Neural cell (in vitro differentiated cells): Measurements from ENCODE around the gene SURF1.

ENCODE experiments used
- CTCF ChIP-seq: fragments of 450-650 bp; IDR thresholded peaks from 2 replicates; pipeline ENCODE4 v1.5.1; 2014; ENCODE audit warnings: antibody characterized with exemption, mild to moderate bottlenecking, moderate library complexity; ENCODE audit not compliant: poor library complexity, severe bottlenecking
- EP300 ChIP-seq: fragments of 450-650 bp; conservative IDR thresholded peaks from 2 replicates; pipeline ENCODE4 v1.6.1; 2014; ENCODE audit warnings: antibody characterized with exemption, mild to moderate bottlenecking, moderate library complexity; ENCODE audit not compliant: poor library complexity, severe bottlenecking
- POLR2AphosphoS5 ChIP-seq: IDR thresholded peaks from 2 replicates; pipeline ENCODE4 v1.6.1; 2012
- SMC3 ChIP-seq: fragments of 450-650 bp; conservative IDR thresholded peaks from 2 replicates; pipeline ENCODE4 v1.6.1; 2014; ENCODE audit warnings: antibody characterized with exemption, mild to moderate bottlenecking, moderate library complexity; ENCODE audit not compliant: poor library complexity

DNA sequence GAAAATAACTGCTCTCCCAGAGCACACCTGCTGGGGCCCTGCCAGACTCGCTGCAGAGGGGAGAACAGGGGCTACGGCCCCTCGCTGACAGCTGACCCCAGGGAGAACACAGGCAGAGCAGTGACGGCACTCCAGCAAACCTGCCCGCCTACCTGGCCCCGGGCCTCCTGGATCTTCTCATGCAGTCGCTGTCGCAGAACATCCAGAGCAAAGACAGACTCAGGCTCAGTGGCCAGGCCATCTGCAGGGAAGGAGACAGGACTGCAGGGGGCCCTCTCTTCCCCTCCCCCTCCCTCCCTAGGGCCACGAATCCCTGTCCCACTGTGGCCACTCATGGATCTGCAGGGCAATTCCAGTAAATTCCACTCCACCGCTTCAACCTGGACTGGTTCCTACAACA is 22.7 kb downstream of the SURF1 start:
- TF ChIP-seq EP300 (no peak), CTCF (no peak), SMC3 (no peak), POLR2AphosphoS5 (no peak)
